Ascending aorta (tissue), 2 donors: ENCODE measurements around the gene GCHFR. TPM values are rescaled to one million over a fixed set of nuclear protein-coding genes. Genes with fewer than 3 reads are reported as not detected.

Experiments used
- DNase-seq, 2 donors: peaks; one replicate each; pipeline ENCODE4 v3.0.0-alpha.2; 2019; ENCODE audit warnings: low spot score in 2 of 2
- H3K27ac ChIP-seq, 2 donors: fragments of 200-600 bp; sonication (generic); one replicate each; pipeline ENCODE4 v1.5.1; 2016 to 2017; ENCODE audit warnings: mild to moderate bottlenecking in 1 of 2
- H3K27me3 ChIP-seq: fragments of 200-600 bp; sonication (generic); one replicate; pipeline ENCODE4 v1.5.1; 2017
- H3K36me3 ChIP-seq, 2 donors: fragments of 200-600 bp; sonication (generic); one replicate each; pipeline ENCODE4 v1.5.1; 2016
- H3K4me1 ChIP-seq, 2 donors: fragments of 200-600 bp; sonication (generic); one replicate each; pipeline ENCODE4 v1.5.1; 2016 to 2017; ENCODE audit warnings: mild to moderate bottlenecking in 1 of 2
- H3K4me3 ChIP-seq, 2 donors: fragments of 200-600 bp; sonication (generic); one replicate each; pipeline ENCODE4 v1.5.1; 2016 to 2017; ENCODE audit warnings: mild to moderate bottlenecking in 1 of 2
- H3K9me3 ChIP-seq, 2 donors: fragments of 200-600 bp; sonication (generic); one replicate each; pipeline ENCODE4 v1.5.1; 2016
- CTCF ChIP-seq, 3 experiments: fragments of 200-600 bp in 2 of 3; fragments of 450-650 bp in 1 of 3; sonication (generic) in 2 of 3; IDR thresholded peaks; one replicate each; pipeline ENCODE4 v1.5.1; 2016 to 2019; ENCODE audit warnings: antibody characterized with exemption in 3 of 3, mild to moderate bottlenecking in 1 of 3, moderate library complexity in 1 of 3
- intact Hi-C: fragments of 100-400 bp; cut with DNase I; formaldehyde crosslinking; loops from one replicate; pipeline ENCODE4 v1.15.1; 2023
- total RNA-seq: library from RNA; depleted of rRNA; stranded (reverse); fragments of >200 nt; gene quantifications from one replicate; pipeline ENCODE4 v1.1.0, GENCODE V29; 2016

Gene GCHFR
- total RNA-seq, 1 donor from 2014 or later: 26.4 TPM

GRCh38 chr15:40739854-40740253 is 24.0 kb upstream of the GCHFR start:
- Histone ChIP-seq H3K36me3 (peaks cover 71 to 87% of the 10 kb centered on the region in 2 donors), H3K4me3 (no peak overlapping the region), H3K9me3 (no peaks in the 10 kb centered on the region), H3K27ac (no peak overlapping the region), H3K27me3 (no peaks in the 10 kb centered on the region), H3K4me1 (no peaks in the 10 kb centered on the region)
- intact Hi-C loops: no loop called here
- DNase-seq: no peak
- TF ChIP-seq CTCF (IDR thresholded peaks at IDR 0.05): no peak

- peak in 1 of 2 donors; percentile 27 for DNase-seq
These were observed 20.4 kb upstream of the GCHFR start for GRCh38 chr15:40743485-40743901.

GRCh38 chr15:40743921-40744814 is 19.7 kb upstream of the GCHFR start:
- intact Hi-C loops: no loop called here
- Histone ChIP-seq H3K27me3 (no peaks in the 10 kb centered on the region), H3K4me1 (no peaks in the 10 kb centered on the region), H3K9me3 (no peaks in the 10 kb centered on the region), H3K27ac (no peak overlapping the region), H3K4me3 (no peak overlapping the region), H3K36me3 (peaks cover 59 to 71% of the 10 kb centered on the region in 2 donors)
- DNase-seq: peak in 1 of 2 donors; percentile 59
- TF ChIP-seq CTCF (IDR thresholded peaks at IDR 0.05): no peak

More at GRCh38 chr15:40743485-40743901, 20.4 kb upstream of the GCHFR start:
- no peaks in the 10 kb centered on the region for H3K27me3 ChIP-seq
- no peak overlapping the region for H3K4me3 ChIP-seq
- peaks cover 62 to 70% of the 10 kb centered on the region in 2 donors for H3K36me3 ChIP-seq
- H3K4me1 ChIP-seq: no peaks in the 10 kb centered on the region
- intact Hi-C loops: no loop called here
- TF ChIP-seq CTCF (IDR thresholded peaks at IDR 0.05): no peak
- no peaks in the 10 kb centered on the region for H3K9me3 ChIP-seq
- H3K27ac ChIP-seq: no peak overlapping the region

- Histone ChIP-seq H3K4me1 (no peaks in the 10 kb centered on the region), H3K9me3 (no peaks in the 10 kb centered on the region), H3K27me3 (no peaks in the 10 kb centered on the region), H3K27ac (no peak overlapping the region), H3K4me3 (no peak overlapping the region), H3K36me3 (peaks cover 53 to 71% of the 10 kb centered on the region in 2 donors)
- no peak for TF ChIP-seq CTCF (IDR thresholded peaks at IDR 0.05)
- peak in 1 of 2 donors; percentile 58 for DNase-seq
- intact Hi-C loops: no loop called here
These were observed 19.1 kb upstream of the GCHFR start for GRCh38 chr15:40744815-40745152.

GRCh38 chr15:40746916-40747418 is 16.9 kb upstream of the GCHFR start:
- DNase-seq: no peak
- no peaks in the 10 kb centered on the region for H3K9me3 ChIP-seq
- H3K27me3 ChIP-seq: no peaks in the 10 kb centered on the region
- H3K4me3 ChIP-seq: no peak overlapping the region
- H3K27ac ChIP-seq: no peak overlapping the region
- no peak for TF ChIP-seq CTCF (IDR thresholded peaks at IDR 0.05)
- H3K4me1 ChIP-seq: no peaks in the 10 kb centered on the region
- H3K36me3 ChIP-seq: peaks cover 54 to 73% of the 10 kb centered on the region in 2 donors
- intact Hi-C loops: no loop called here
